Measurements from ENCODE around the gene GRAP2. TPM values are rescaled to one million over a fixed set of nuclear protein-coding genes. Genes with fewer than 3 reads are reported as not detected.

The GRAP2 gene
- total RNA-seq, 1 donor from 2014 or later: 10.1 TPM

DNA sequence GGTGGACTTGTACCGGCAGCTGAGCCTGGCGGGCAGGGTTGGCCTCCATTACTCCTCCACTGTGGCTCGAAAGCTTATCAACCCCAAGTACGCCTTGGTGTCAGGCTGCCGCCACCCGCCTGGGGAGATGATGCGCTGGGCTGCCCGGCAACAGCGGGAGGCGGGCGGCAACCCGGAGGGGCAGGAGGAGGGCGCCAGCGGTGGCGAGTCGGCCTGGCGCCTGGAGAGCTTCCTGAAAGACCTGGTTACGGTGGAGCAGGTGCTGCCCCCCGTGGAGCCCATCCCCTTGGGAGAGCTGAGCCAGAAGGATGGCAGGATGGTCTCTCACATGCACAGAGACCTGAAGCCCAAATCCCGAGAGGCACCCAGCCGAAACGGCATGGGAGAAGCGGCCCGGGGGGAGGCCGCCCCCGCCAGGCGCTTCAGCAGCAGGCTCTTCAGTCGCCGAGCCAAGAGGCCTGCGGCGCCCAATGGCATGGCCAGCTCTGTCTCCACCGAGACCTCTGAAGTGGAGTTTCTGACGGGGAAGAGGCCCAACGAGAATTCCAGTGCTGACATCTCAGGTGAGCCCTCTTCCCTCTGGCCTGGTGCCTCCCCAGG lies 120.6 kb downstream of the GRAP2 start:
- DNase-seq: no peak
- intact Hi-C loops (cut with DNase I): loop anchor here (5.0 kb wide), 1 partner anchor 484 kb away; no protein-coding TSS in a partner anchor

DNA sequence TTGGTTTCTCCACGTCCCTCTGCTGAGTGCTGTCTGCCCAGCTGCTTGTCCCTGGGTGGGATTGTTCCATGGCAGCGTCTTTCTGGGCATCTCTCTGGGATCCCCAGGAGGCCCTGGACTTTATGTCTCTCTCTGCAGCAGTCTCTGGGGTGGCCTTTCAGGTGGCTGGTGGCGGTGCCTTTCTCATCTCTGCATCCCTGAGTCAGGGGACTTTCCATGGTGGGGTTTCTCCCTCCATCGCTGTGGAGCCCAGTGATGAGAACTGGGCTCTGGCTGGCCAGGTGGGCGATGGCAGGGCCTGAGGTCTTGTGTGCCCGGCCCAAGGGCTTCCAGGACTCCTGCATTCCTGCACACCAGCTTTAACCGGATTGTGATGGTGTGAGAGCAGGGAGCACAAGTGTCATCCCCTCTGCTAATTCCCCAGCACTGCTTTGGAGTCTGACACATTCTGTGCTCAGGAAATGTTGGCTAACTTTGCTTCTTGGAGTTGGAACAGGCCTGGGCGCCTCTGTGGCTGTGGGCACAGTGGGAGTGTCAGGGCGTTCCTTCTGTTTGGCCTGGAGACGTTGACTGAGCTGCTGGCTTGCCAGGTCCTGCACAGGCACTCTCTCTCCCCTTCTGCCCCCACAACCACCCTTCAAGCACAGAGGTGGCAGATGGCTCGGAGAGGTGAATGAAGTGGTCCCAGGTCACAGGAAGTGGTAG lies 121.8 kb downstream of the GRAP2 start:
- Histone ChIP-seq H3K9me3 (no peaks in the 10 kb centered on the region), H3K27ac (no peak overlapping the region), H3K4me3 (no peak overlapping the region), H3K36me3 (no peaks in the 10 kb centered on the region), H3K27me3 (peaks cover 2% of the 10 kb centered on the region), H3K4me1 (no peaks in the 10 kb centered on the region)
- TF ChIP-seq, protein P1, sequence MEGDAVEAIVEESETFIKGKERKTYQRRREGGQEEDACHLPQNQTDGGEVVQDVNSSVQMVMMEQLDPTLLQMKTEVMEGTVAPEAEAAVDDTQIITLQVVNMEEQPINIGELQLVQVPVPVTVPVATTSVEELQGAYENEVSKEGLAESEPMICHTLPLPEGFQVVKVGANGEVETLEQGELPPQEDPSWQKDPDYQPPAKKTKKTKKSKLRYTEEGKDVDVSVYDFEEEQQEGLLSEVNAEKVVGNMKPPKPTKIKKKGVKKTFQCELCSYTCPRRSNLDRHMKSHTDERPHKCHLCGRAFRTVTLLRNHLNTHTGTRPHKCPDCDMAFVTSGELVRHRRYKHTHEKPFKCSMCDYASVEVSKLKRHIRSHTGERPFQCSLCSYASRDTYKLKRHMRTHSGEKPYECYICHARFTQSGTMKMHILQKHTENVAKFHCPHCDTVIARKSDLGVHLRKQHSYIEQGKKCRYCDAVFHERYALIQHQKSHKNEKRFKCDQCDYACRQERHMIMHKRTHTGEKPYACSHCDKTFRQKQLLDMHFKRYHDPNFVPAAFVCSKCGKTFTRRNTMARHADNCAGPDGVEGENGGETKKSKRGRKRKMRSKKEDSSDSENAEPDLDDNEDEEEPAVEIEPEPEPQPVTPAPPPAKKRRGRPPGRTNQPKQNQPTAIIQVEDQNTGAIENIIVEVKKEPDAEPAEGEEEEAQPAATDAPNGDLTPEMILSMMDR (IDR thresholded peaks at IDR 0.05): no peak
- DNase-seq (no peak), ATAC-seq (no peak)
- intact Hi-C loops (cut with DNase I): loop anchor here (5.0 kb wide), 1 partner anchor 485 kb away; no protein-coding TSS in a partner anchor

More for the DNA sequence above, 120.6 kb downstream of the GRAP2 start:
- TF ChIP-seq, protein P1 (IDR thresholded peaks at IDR 0.05): no peak
- H3K27me3 ChIP-seq: peaks cover 7% of the 10 kb centered on the region
- H3K4me1 ChIP-seq: no peaks in the 10 kb centered on the region
- H3K9me3 ChIP-seq: no peaks in the 10 kb centered on the region
- H3K36me3 ChIP-seq: no peaks in the 10 kb centered on the region
- H3K27ac ChIP-seq: no peak overlapping the region
- ATAC-seq: no peak
- no peak overlapping the region for H3K4me3 ChIP-seq

Other genes starting within 250 kb of the GRAP2 start
- gene ENTHD1, start 7.3 kb upstream of the GRAP2 start, total RNA-seq: not detected
- 0.69 TPM for gene TMA7B, start 59.3 kb downstream of the GRAP2 start, total RNA-seq
- 0.35 TPM for gene FAM83F, start 93.9 kb downstream of the GRAP2 start, total RNA-seq

Measured in upper lobe of right lung (tissue), 1 donor.